ENCODE data around the gene DYRK1A. TPM values are rescaled to one million over a fixed set of nuclear protein-coding genes. Genes with fewer than 3 reads are reported as not detected.

Gene DYRK1A
- total and polyA plus RNA-seq, 10 of the 15 experiments (the other 5 are each of a cell fraction or from before 2014, with no cell fraction given), result 2.4 to 68.6 (median 30.7) TPM

DNA sequence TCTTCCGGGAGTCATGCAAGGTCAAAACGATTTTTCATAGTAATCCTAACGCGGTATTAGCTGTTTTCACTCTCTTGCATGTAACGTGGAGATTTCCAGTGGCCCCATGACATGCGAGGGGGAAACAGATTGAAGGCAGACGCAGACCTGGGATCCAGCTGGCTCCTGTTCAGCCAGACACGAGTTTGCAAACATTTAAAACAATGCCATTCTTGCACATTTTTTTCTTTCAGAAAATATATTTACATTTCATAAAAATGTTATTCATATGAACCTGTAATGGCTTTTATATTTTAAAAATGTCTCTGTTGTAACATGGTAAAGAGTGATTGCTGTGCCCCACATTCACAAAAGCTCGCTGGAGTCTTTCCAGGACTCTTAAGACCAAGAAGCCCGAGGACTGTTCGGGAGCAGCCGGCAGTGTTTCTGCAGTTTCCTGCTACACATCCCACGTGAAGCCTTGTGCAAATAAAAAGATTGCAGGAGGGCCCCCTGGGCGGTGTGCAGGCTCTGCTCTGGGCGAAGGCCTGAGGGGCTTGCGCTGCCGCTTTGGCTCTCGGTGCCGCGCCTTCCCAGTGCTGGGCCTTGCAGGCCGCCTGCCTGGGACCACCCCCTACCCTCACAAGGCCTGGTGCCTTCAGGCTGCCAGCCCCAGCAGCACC is 184.9 kb downstream of the DYRK1A start:
- Histone ChIP-seq H3K27ac (ENCODE audit: control insufficient read depth, insufficient read depth) (no peak overlapping the region), H3K4me2 (ENCODE audit: control insufficient read depth, insufficient read depth) (no peak overlapping the region), H3K36me3 (ENCODE audit: control insufficient read depth in 2 of 2, insufficient read depth in 2 of 2, low read length in 1 of 2) (no peaks in the 10 kb centered on the region), H3K27me3 (replicated peaks in 1 of 2; ENCODE audit: control insufficient read depth in 2 of 2, insufficient read depth in 2 of 2, low read length in 1 of 2) (no peaks in the 10 kb centered on the region), H4K20me1 (ENCODE audit: control insufficient read depth, insufficient read depth) (no peaks in the 10 kb centered on the region), H3K4me3 (no peak overlapping the region), H2AFZ (ENCODE audit: control insufficient read depth, low read depth, low read length) (no peak overlapping the region), H3K4me1 (ENCODE audit: control insufficient read depth, insufficient read depth, low read length) (peaks cover 8% of the 10 kb centered on the region), H3K9ac (ENCODE audit: control insufficient read depth, insufficient read depth, low read length) (no peak overlapping the region), H3K79me2 (ENCODE audit: control insufficient read depth, insufficient read depth, low read length) (no peaks in the 10 kb centered on the region), H3K9me3 (replicated peaks; ENCODE audit: control insufficient read depth, insufficient read depth, low read length) (no peaks in the 10 kb centered on the region; the same call in 2 of the 3 replicates)
- FAIRE-seq, result no peak
- TF ChIP-seq, protein P1, sequence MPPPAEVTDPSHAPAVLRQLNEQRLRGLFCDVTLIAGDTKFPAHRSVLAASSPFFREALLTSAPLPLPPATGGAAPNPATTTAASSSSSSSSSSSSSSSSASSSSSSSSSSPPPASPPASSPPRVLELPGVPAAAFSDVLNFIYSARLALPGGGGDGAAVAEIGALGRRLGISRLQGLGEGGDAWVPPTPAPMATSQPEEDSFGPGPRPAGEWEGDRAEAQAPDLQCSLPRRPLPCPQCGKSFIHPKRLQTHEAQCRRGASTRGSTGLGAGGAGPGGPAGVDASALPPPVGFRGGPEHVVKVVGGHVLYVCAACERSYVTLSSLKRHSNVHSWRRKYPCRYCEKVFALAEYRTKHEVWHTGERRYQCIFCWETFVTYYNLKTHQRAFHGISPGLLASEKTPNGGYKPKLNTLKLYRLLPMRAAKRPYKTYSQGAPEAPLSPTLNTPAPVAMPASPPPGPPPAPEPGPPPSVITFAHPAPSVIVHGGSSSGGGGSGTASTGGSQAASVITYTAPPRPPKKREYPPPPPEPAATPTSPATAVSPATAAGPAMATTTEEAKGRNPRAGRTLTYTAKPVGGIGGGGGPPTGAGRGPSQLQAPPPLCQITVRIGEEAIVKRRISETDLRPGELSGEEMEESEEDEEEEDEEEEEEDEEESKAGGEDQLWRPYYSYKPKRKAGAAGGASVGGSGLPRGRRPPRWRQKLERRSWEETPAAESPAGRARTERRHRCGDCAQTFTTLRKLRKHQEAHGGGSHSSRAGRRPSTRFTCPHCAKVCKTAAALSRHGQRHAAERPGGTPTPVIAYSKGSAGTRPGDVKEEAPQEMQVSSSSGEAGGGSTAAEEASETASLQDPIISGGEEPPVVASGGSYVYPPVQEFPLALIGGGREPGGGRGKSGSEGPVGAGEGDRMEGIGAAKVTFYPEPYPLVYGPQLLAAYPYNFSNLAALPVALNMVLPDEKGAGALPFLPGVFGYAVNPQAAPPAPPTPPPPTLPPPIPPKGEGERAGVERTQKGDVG (CRISPR knock-in tag; IDR thresholded peaks at IDR 0.05), result no peak
- no peak for TF ChIP-seq HDAC2 (IDR thresholded peaks at IDR 0.05)
- no TSS peak for BruUV-seq (replicated peaks)
- in situ Hi-C loops (cut with MboI), result no loop called here
- 57% methylated on average over 21 of the region's 21 CpGs for WGBS (ENCODE audit: insufficient coverage, insufficient replicate concordance, low lambda C conversion rate, missing lambda C conversion rate)
- SMC1A ChIA-PET (ENCODE audit: uncharacterized antibody, unreplicated experiment), result no interaction called here
- CTCF ChIA-PET, result no interaction called here
- intact Hi-C loops (cut with micrococcal nuclease; ENCODE audit: unreplicated experiment), result no loop called here
- ATAC-seq, result no peak
- POLR2A ChIA-PET, result no interaction called here
- RAD21 ChIA-PET (ENCODE audit: unreplicated experiment), result no interaction called here
- DNase-seq (ENCODE audit: low read depth, low spot score), result no peak

DNA sequence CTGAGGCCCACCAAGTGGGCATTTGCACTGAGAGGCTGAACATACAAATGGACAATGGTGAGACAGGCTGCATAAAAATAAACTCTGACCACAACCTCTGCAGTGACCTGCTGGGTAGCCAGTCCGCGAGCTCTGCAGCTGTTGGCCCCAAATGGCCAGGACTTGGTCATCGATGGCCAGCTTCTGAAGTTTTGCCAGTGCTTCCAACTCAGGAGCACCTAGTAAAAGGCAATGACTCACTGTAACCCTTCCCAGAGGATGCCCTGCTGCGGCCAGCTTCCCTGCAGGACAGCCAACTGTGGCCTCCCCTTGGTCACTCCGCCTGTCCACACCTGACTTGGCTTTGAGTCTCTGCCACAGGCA is 185.4 kb downstream of the DYRK1A start:
- Histone ChIP-seq H3K4me1 (ENCODE audit: control insufficient read depth, insufficient read depth, low read length) (peaks cover 8% of the 10 kb centered on the region), H3K9ac (ENCODE audit: control insufficient read depth, insufficient read depth, low read length) (no peak overlapping the region), H3K27ac (ENCODE audit: control insufficient read depth, insufficient read depth) (no peak overlapping the region), H3K4me2 (ENCODE audit: control insufficient read depth, insufficient read depth) (no peak overlapping the region), H3K27me3 (replicated peaks in 1 of 2; ENCODE audit: control insufficient read depth in 2 of 2, insufficient read depth in 2 of 2, low read length in 1 of 2) (no peaks in the 10 kb centered on the region), H3K79me2 (ENCODE audit: control insufficient read depth, insufficient read depth, low read length) (no peaks in the 10 kb centered on the region), H3K4me3 (no peak overlapping the region), H3K9me3 (replicated peaks; ENCODE audit: control insufficient read depth, insufficient read depth, low read length) (no peaks in the 10 kb centered on the region; the same call in 2 of the 3 replicates), H4K20me1 (ENCODE audit: control insufficient read depth, insufficient read depth) (no peaks in the 10 kb centered on the region), H3K36me3 (ENCODE audit: control insufficient read depth in 2 of 2, insufficient read depth in 2 of 2, low read length in 1 of 2) (no peaks in the 10 kb centered on the region), H2AFZ (ENCODE audit: control insufficient read depth, low read depth, low read length) (no peak overlapping the region)
- BruUV-seq (replicated peaks), result no TSS peak
- ChIA-PET RAD21 (ENCODE audit: unreplicated experiment) (no interaction called here), CTCF (no interaction called here), POLR2A (interaction anchor here (0.6 kb wide), 1 partner anchor 12 kb away, joined by 3 read pairs; no protein-coding TSS in a partner anchor), SMC1A (ENCODE audit: uncharacterized antibody, unreplicated experiment) (no interaction called here)
- in situ Hi-C loops (cut with MboI) (no loop called here), intact Hi-C loops (cut with micrococcal nuclease; ENCODE audit: unreplicated experiment) (no loop called here)
- WGBS (ENCODE audit: insufficient coverage, insufficient replicate concordance, low lambda C conversion rate, missing lambda C conversion rate), result 83% methylated on average over 5 of the region's 5 CpGs
- ATAC-seq, result no peak
- no peak for DNase-seq (ENCODE audit: low read depth, low spot score)
- no peak for FAIRE-seq
- TF ChIP-seq SMAD1 (IDR thresholded peaks at IDR 0.05; ENCODE audit: low read depth, partially characterized antibody), result no peak
- TF ChIP-seq TAF1 (IDR thresholded peaks at IDR 0.05; ENCODE audit: borderline replicate concordance, low read depth, low read length), result no peak
- TF ChIP-seq, protein P2, sequence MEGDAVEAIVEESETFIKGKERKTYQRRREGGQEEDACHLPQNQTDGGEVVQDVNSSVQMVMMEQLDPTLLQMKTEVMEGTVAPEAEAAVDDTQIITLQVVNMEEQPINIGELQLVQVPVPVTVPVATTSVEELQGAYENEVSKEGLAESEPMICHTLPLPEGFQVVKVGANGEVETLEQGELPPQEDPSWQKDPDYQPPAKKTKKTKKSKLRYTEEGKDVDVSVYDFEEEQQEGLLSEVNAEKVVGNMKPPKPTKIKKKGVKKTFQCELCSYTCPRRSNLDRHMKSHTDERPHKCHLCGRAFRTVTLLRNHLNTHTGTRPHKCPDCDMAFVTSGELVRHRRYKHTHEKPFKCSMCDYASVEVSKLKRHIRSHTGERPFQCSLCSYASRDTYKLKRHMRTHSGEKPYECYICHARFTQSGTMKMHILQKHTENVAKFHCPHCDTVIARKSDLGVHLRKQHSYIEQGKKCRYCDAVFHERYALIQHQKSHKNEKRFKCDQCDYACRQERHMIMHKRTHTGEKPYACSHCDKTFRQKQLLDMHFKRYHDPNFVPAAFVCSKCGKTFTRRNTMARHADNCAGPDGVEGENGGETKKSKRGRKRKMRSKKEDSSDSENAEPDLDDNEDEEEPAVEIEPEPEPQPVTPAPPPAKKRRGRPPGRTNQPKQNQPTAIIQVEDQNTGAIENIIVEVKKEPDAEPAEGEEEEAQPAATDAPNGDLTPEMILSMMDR (IDR thresholded peaks at IDR 0.05 in 2 of 3, conservative IDR thresholded peaks at IDR 0.05 in 1 of 3; ENCODE audit: control insufficient read depth in 2 of 3, extremely low read depth in 1 of 3, insufficient read depth in 1 of 3, low read depth in 3 of 3, low read length in 3 of 3), result no peak
- TF ChIP-seq POLR2A (IDR thresholded peaks at IDR 0.05; ENCODE audit: low read depth, low read length), result no peak
- TF ChIP-seq ZNF274 (IDR thresholded peaks at IDR 0.05; ENCODE audit: insufficient read depth, insufficient read length), result no peak
- no peak for TF ChIP-seq MTA2 (IDR thresholded peaks at IDR 0.05; ENCODE audit: low read depth)
- TF ChIP-seq, protein P3, sequence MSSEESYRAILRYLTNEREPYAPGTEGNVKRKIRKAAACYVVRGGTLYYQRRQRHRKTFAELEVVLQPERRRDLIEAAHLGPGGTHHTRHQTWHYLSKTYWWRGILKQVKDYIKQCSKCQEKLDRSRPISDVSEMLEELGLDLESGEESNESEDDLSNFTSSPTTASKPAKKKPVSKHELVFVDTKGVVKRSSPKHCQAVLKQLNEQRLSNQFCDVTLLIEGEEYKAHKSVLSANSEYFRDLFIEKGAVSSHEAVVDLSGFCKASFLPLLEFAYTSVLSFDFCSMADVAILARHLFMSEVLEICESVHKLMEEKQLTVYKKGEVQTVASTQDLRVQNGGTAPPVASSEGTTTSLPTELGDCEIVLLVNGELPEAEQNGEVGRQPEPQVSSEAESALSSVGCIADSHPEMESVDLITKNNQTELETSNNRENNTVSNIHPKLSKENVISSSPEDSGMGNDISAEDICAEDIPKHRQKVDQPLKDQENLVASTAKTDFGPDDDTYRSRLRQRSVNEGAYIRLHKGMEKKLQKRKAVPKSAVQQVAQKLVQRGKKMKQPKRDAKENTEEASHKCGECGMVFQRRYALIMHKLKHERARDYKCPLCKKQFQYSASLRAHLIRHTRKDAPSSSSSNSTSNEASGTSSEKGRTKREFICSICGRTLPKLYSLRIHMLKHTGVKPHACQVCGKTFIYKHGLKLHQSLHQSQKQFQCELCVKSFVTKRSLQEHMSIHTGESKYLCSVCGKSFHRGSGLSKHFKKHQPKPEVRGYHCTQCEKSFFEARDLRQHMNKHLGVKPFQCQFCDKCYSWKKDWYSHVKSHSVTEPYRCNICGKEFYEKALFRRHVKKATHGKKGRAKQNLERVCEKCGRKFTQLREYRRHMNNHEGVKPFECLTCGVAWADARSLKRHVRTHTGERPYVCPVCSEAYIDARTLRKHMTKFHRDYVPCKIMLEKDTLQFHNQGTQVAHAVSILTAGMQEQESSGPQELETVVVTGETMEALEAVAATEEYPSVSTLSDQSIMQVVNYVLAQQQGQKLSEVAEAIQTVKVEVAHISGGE (CRISPR knock-in tag; IDR thresholded peaks at IDR 0.05), result no peak

All from GM12878 (cell line).